Stomach (tissue), 9 donors: ENCODE results near the gene CERS5. TPM values are rescaled to one million over a fixed set of nuclear protein-coding genes. Genes with fewer than 3 reads are reported as not detected.
"Not testable (repeated sequence)": the region's sequence is repeated elsewhere in the genome, so short reads cannot be mapped to it uniquely, and the experiment has no call there.

Experiments
- DNase-seq, 2 donors: peaks; one replicate each; pipeline versions ENCODE4 v3.0.0 to v3.0.0-alpha.2; 2013 to 2019
- H3K27ac ChIP-seq, 5 donors: fragments of 200-600 bp in 4 of 5; sonication (generic) in 4 of 5; one replicate each; pipeline ENCODE4 v1.5.1; 2013 to 2019; ENCODE audit warnings: mild to moderate bottlenecking in 1 of 5, moderate library complexity in 1 of 5
- H3K27me3 ChIP-seq, 3 donors: fragments of 200-600 bp; sonication (generic); one replicate each; pipeline ENCODE4 v1.5.1; 2017 to 2019; ENCODE audit warnings: mixed run types in 1 of 3
- H3K36me3 ChIP-seq, 4 donors: fragments of 200-600 bp; sonication (generic); 1 replicate in 3 of 4; 2 replicates in 1 of 4; pipeline ENCODE4 v1.5.1; 2016 to 2019
- H3K4me1 ChIP-seq, 4 donors: fragments of 200-600 bp; sonication (generic); one replicate each; pipeline ENCODE4 v1.5.1; 2016 to 2019
- H3K4me3 ChIP-seq, 4 donors: fragments of 200-600 bp; sonication (generic) in 3 of 4; one replicate each; pipeline ENCODE4 v1.5.1; 2016 to 2019; ENCODE audit warnings: mild to moderate bottlenecking in 1 of 4
- H3K9me3 ChIP-seq, 4 donors: fragments of 200-600 bp; sonication (generic); one replicate each; pipeline ENCODE4 v1.5.1; 2016 to 2019
- CTCF ChIP-seq, 7 experiments: fragments of 450-650 bp in 4 of 7; fragments of 200-600 bp in 3 of 7; sonication (generic) in 3 of 7; IDR thresholded peaks; one replicate each; pipeline ENCODE4 v1.5.1; 2016 to 2019; ENCODE audit warnings: antibody characterized with exemption in 7 of 7, control low read depth in 2 of 7, mild to moderate bottlenecking in 1 of 7
- EP300 ChIP-seq: sonication (generic); formaldehyde crosslinking; IDR thresholded peaks from one replicate; pipeline ENCODE4 v1.6.1; 2017; ENCODE audit warnings: antibody characterized with exemption
- POLR2A ChIP-seq, 4 donors: fragments of 450-650 bp; IDR thresholded peaks; one replicate each; pipeline ENCODE4 v1.6.1; 2016; ENCODE audit warnings: antibody characterized with exemption in 4 of 4, control low read depth in 2 of 4, mild to moderate bottlenecking in 1 of 4, moderate library complexity in 1 of 4
- POLR2AphosphoS5 ChIP-seq, 3 donors: sonication (generic); formaldehyde crosslinking; IDR thresholded peaks; one replicate each; pipeline ENCODE4 v1.6.1; 2016; ENCODE audit warnings: antibody characterized with exemption in 3 of 3
- WGBS, 5 donors: extraction: QIAGEN DNeasy Blood & Tissue Kit in 3 of 5; methylation state at CpG; one replicate each; pipeline versions ENCODE4 v1.1.5 to v1.1.7; 2013 to 2018; 5-methylcytosine and 5-hydroxymethylcytosine counted together
- intact Hi-C: fragments of 100-400 bp; cut with DNase I; formaldehyde crosslinking; loops from one replicate; pipeline ENCODE4 v1.15.1; 2023; ENCODE audit warnings: low total_unique reads
- polyA plus RNA-seq, 3 donors: library from polyadenylated mRNA; stranded (reverse); fragments of 200-250 nt; gene quantifications; one replicate each; pipeline ENCODE4 v1.2.3, GENCODE V29; 2013
- total RNA-seq, 5 donors: library from RNA; depleted of rRNA; stranded (reverse); fragments of >200 nt; gene quantifications; one replicate each; pipeline versions ENCODE4 v1.1.0 to v1.2.3, GENCODE V29; 2014 to 2016
- donor health status: healthy with polysubstance abuse.
- donor health status: Bipolar disorder and iron deficiency.
- donor health status: healthy.

CERS5 gene
- total and polyA plus RNA-seq, 8 donors: 3.2 to 114 (median 24.0) TPM

DNA sequence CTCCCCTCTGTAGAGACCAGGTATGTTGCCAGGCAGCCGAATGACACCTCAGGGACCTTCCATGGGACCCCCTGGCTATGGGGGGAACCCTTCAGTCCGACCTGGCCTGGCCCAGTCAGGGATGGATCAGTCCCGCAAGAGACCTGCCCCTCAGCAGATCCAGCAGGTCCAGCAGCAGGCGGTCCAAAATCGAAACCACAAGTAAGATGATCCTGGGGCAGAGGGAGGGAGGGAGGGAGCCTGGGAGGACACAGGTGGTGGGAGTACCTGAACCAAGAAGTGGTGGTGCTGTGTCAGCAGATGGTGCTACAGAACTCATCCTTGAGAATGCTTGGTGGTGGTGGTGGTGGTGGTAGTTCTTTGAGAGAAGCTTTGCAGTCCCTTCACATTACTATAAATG, 81.0 kb downstream of the CERS5 start:
- Histone ChIP-seq H3K4me3 (peak overlapping the region in 3 of 4 donors; percentile 91 to 98 (median 96)), H3K36me3 (peaks cover 37 to 50% (median 48%) of the 10 kb centered on the region in 4 donors), H3K27me3 (no peaks in the 10 kb centered on the region), H3K4me1 (peaks cover 14 to 44% (median 26%) of the 10 kb centered on the region in 4 donors), H3K27ac (peak overlapping the region in 4 of 5 donors; percentile 96 to 98 (median 97)), H3K9me3 (no peaks in the 10 kb centered on the region)
- intact Hi-C loops: no loop called here
- DNase-seq: no peak
- WGBS, 5 donors: 51 to 66% (median 55%) methylated on average over 1 to 5 of the region's 5 CpGs
- no peak for TF ChIP-seq EP300
- no peak for TF ChIP-seq POLR2A (IDR thresholded peaks at IDR 0.05)
- no peak for TF ChIP-seq CTCF (IDR thresholded peaks at IDR 0.05)
- TF ChIP-seq POLR2AphosphoS5 (IDR thresholded peaks at IDR 0.05): no peak

DNA sequence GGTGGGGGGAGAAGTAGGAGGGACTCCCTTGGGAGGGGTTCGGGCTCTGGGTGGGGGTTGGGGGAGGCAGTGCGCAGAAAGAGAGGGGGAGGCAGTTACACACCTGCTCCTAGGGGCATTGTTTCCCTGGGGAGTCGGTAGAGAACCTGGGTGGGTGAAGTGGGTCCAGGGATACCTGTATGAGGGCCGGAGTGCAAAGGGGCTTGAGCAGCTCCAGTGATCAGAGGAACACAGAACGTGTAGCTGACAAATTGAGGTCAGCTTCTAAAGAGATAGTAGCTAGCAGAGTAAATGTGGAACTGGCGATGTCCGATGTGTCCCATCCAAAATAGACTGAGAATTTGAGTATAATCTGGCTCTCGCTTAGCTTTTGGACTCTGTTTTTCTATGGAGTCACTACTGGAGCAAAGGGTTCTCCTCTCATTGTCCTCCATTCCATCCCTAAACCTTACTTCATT, 81.5 kb downstream of the CERS5 start:
- DNase-seq: no peak
- no peaks in the 10 kb centered on the region for H3K27me3 ChIP-seq
- H3K27ac ChIP-seq: peak overlapping the region; percentile 96 to 98 (median 97)
- H3K36me3 ChIP-seq: peaks cover 33 to 45% (median 43%) of the 10 kb centered on the region in 4 donors
- TF ChIP-seq POLR2AphosphoS5 (IDR thresholded peaks at IDR 0.05) (no peak), CTCF (IDR thresholded peaks at IDR 0.05) (no peak), POLR2A (IDR thresholded peaks at IDR 0.05) (no peak)
- WGBS, 5 donors: 4 to 7% (median 6%) methylated on average over 8 of the region's 8 CpGs
- no peaks in the 10 kb centered on the region for H3K9me3 ChIP-seq
- peak overlapping the region; percentile 91 to 99 (median 97) for H3K4me3 ChIP-seq
- peaks cover 14 to 44% (median 26%) of the 10 kb centered on the region in 4 donors for H3K4me1 ChIP-seq
- intact Hi-C loops: no loop called here

DNA sequence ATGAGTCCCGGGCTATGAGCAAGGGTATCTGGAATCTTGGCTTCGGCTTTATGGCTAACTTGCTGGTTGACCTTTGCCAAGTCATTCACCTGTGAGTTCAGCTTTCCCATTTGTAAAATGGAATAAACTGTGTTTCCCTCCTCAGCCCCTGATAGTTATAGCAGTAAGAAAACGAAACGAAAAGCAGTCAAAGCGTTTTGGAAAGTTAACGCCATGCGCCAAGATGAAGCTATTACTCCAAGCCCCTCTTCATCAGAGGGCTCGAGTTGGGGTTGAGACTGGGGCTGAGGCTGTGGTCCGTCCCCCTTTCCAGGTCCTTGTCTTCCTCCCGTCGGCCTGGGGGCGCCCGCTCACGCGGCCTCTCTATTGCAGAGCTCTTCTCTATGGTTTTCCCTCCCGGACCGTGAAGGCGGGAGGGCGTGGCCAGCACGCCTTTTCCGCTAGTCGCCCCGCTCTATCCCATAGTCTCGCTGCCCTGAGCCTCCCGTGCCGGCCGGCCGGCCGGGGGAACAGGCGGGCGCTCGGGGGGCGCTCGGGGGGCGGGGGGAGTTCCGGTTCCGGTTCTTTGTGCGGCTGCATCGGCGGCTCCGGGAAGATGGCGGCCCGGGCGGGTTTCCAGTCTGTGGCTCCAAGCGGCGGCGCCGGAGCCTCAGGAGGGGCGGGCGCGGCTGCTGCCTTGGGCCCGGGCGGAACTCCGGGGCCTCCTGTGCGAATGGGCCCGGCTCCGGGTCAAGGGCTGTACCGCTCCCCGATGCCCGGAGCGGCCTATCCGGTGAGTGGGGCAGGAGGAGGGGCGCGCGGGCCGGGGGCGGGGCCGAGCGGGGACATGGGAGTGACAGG, 82.2 kb downstream of the CERS5 start, which contains the start of gene SMARCD1:
Gene SMARCD1 (plus strand): TSS at position 568 of the 840 bp plus-strand sequence. CDS start 28 bp downstream, at position 596.
- DNase-seq: peak; percentile 89 to 97
- Histone ChIP-seq H3K27me3 (no peaks in the 10 kb centered on the region), H3K4me3 (peak within 1 kb of the TSS; percentile 91 to 99 (median 97)), H3K27ac (peak within 1 kb of the TSS; percentile 96 to 98 (median 97)), H3K36me3 (peaks cover 27 to 39% (median 36%) of the 10 kb centered on the region in 4 donors), H3K9me3 (no peaks in the 10 kb centered on the region), H3K4me1 (peaks cover 14 to 44% (median 26%) of the 10 kb centered on the region in 4 donors)
- intact Hi-C loops: no loop called here
- TF ChIP-seq CTCF (IDR thresholded peaks at IDR 0.05) (no peak), POLR2AphosphoS5 (IDR thresholded peaks at IDR 0.05) (peak in 1 of 3 donors; percentile 42), EP300 (no peak), POLR2A (IDR thresholded peaks at IDR 0.05) (no peak)
- 0 to 1% (median 1%) methylated on average over 34 to 69 of the region's 69 CpGs for WGBS, 5 donors

- DNase-seq, intact Hi-C loops, H3K9me3 ChIP-seq, H3K27me3 ChIP-seq: not testable (repeated sequence)
- WGBS, 5 donors: 34 to 46% (median 37%) methylated on average over 7 of the region's 7 CpGs
- Histone ChIP-seq H3K36me3 (peaks cover 22 to 33% (median 30%) of the 10 kb centered on the region in 4 donors), H3K4me3 (peak overlapping the region; percentile 91 to 99 (median 97)), H3K27ac (peak overlapping the region; percentile 96 to 98 (median 97)), H3K4me1 (peaks cover 14 to 44% (median 26%) of the 10 kb centered on the region in 4 donors)
Measured at GRCh38 chr12:50084409-50084774, 82.8 kb downstream of the CERS5 start.
